Measurements from ENCODE around the gene CLDN22.

CLDN22 gene

GRCh38 chr4:183345261-183345660 is 25.2 kb upstream of the CLDN22 start (continued):
- TF ChIP-seq ZC3H10 (CRISPR knock-in tag; IDR thresholded peaks at IDR 0.05) (no peak), PPARA (CRISPR knock-in tag; IDR thresholded peaks at IDR 0.05; ENCODE audit: borderline replicate concordance) (no peak), OSR1 (CRISPR knock-in tag; IDR thresholded peaks at IDR 0.05) (no peak), ZFP3 (CRISPR knock-in tag; IDR thresholded peaks at IDR 0.05) (no peak), ARNTL (CRISPR knock-in tag; IDR thresholded peaks at IDR 0.05; ENCODE audit: borderline replicate concordance, low read depth) (no peak), TCF4 (CRISPR knock-in tag; IDR thresholded peaks at IDR 0.05; ENCODE audit: borderline replicate concordance) (no peak), POU6F1 (CRISPR knock-in tag; IDR thresholded peaks at IDR 0.05; ENCODE audit: borderline replicate concordance, low read depth) (no peak), TOX (CRISPR knock-in tag; IDR thresholded peaks at IDR 0.05; ENCODE audit: borderline replicate concordance) (no peak)

- TF ChIP-seq TOX (CRISPR knock-in tag; IDR thresholded peaks at IDR 0.05; ENCODE audit: borderline replicate concordance): no peak
- TF ChIP-seq TSHZ2 (CRISPR knock-in tag; IDR thresholded peaks at IDR 0.05): no peak
- no peak for TF ChIP-seq ZNF8 (CRISPR knock-in tag; IDR thresholded peaks at IDR 0.05)
- no peak for TF ChIP-seq SNAI2 (CRISPR knock-in tag; IDR thresholded peaks at IDR 0.05)
- TF ChIP-seq PATZ1 (CRISPR knock-in tag; IDR thresholded peaks at IDR 0.05; ENCODE audit: borderline replicate concordance): no peak
- no peak for TF ChIP-seq GLIS3 (CRISPR knock-in tag; IDR thresholded peaks at IDR 0.05)
- no peak for TF ChIP-seq ISL1 (CRISPR knock-in tag; IDR thresholded peaks at IDR 0.05)
- no peak for TF ChIP-seq ZNF565 (CRISPR knock-in tag; conservative IDR thresholded peaks at IDR 0.05; ENCODE audit: low read depth)
- TF ChIP-seq PPARA (CRISPR knock-in tag; IDR thresholded peaks at IDR 0.05; ENCODE audit: borderline replicate concordance): no peak
- TF ChIP-seq ESRRG (CRISPR knock-in tag; IDR thresholded peaks at IDR 0.05): no peak
- no peak for TF ChIP-seq ZC3H10 (CRISPR knock-in tag; IDR thresholded peaks at IDR 0.05)
- TF ChIP-seq CSDC2 (CRISPR knock-in tag; IDR thresholded peaks at IDR 0.05): no peak
- TF ChIP-seq ZFP30 (CRISPR knock-in tag; IDR thresholded peaks at IDR 0.05): no peak
- no peak for TF ChIP-seq ZFP3 (CRISPR knock-in tag; IDR thresholded peaks at IDR 0.05)
- TF ChIP-seq CREB5 (CRISPR knock-in tag; IDR thresholded peaks at IDR 0.05; ENCODE audit: low read depth): no peak
- no peak for TF ChIP-seq ZNF70 (CRISPR knock-in tag; IDR thresholded peaks at IDR 0.05)
- no peak for TF ChIP-seq OSR1 (CRISPR knock-in tag; IDR thresholded peaks at IDR 0.05)
- no peak for TF ChIP-seq POU6F1 (CRISPR knock-in tag; IDR thresholded peaks at IDR 0.05; ENCODE audit: borderline replicate concordance, low read depth)
- TF ChIP-seq CSRNP3 (CRISPR knock-in tag; IDR thresholded peaks at IDR 0.05): no peak
- TF ChIP-seq RARB (CRISPR knock-in tag; IDR thresholded peaks at IDR 0.05): no peak
- ATAC-seq: no peak
These were observed 24.6 kb upstream of the CLDN22 start for GRCh38 chr4:183344523-183345255.
